Measurements from ENCODE around the gene PRSS27.
"Not testable (repeated sequence)": the region's sequence is repeated elsewhere in the genome, so short reads cannot be mapped to it uniquely, and the experiment has no call there.

The PRSS27 gene

GRCh38 chr16:2734844-2735515 lies 15.0 kb upstream of the PRSS27 start:
- no peak overlapping the region for H3K4me3 ChIP-seq (ENCODE audit: low read depth, low read length)
- DNase-seq (ENCODE audit: low read depth): no peak

GRCh38 chr16:2728034-2728433 lies 8.0 kb upstream of the PRSS27 start:
- DNase-seq (ENCODE audit: low read depth): no peak
- no peak overlapping the region for H3K4me3 ChIP-seq (ENCODE audit: low read depth, low read length)

GRCh38 chr16:2726923-2727322 lies 6.9 kb upstream of the PRSS27 start:
- H3K4me3 ChIP-seq (ENCODE audit: low read depth, low read length): no peak overlapping the region
- DNase-seq (ENCODE audit: low read depth): no peak

- no peak for DNase-seq (ENCODE audit: low read depth)
- H3K4me3 ChIP-seq (ENCODE audit: low read depth, low read length): no peak overlapping the region
These were observed 4.9 kb upstream of the PRSS27 start for GRCh38 chr16:2724816-2725348.

- no peak overlapping the region for H3K4me3 ChIP-seq (ENCODE audit: low read depth, low read length)
- no peak for DNase-seq (ENCODE audit: low read depth)
These were observed 4.2 kb upstream of the PRSS27 start for GRCh38 chr16:2724088-2724676.

- peak overlapping the region; percentile 67 for H3K4me3 ChIP-seq (ENCODE audit: low read depth, low read length)
- not testable (repeated sequence) for DNase-seq (ENCODE audit: low read depth)
These were observed 1.7 kb upstream of the PRSS27 start for GRCh38 chr16:2721634-2722173.

- H3K4me3 ChIP-seq (ENCODE audit: low read depth, low read length): peak overlapping the region; percentile 67
- DNase-seq (ENCODE audit: low read depth): peak; percentile 31
These were observed 952 bp upstream of the PRSS27 start for GRCh38 chr16:2720719-2721633.

GRCh38 chr16:2719328-2720063 lies 528 bp downstream of the PRSS27 start:
- no peak for DNase-seq (ENCODE audit: low read depth)
- H3K4me3 ChIP-seq (ENCODE audit: low read depth, low read length): no peak overlapping the region

- H3K4me3 ChIP-seq (ENCODE audit: low read depth, low read length): no peak overlapping the region
- no peak for DNase-seq (ENCODE audit: low read depth)
These were observed 2.4 kb downstream of the PRSS27 start for GRCh38 chr16:2717383-2718263.

- H3K4me3 ChIP-seq (ENCODE audit: low read depth, low read length): no peak overlapping the region
These were observed 3.1 kb downstream of the PRSS27 start for GRCh38 chr16:2716948-2717347.

GRCh38 chr16:2715966-2716885 lies 3.8 kb downstream of the PRSS27 start:
- peak overlapping the region; percentile 15 for H3K4me3 ChIP-seq (ENCODE audit: low read depth, low read length)
- no peak for DNase-seq (ENCODE audit: low read depth)

More at GRCh38 chr16:2716948-2717347, 3.1 kb downstream of the PRSS27 start:
- no peak for DNase-seq (ENCODE audit: low read depth)

GRCh38 chr16:2715519-2715918 lies 4.5 kb downstream of the PRSS27 start:
- H3K4me3 ChIP-seq (ENCODE audit: low read depth, low read length): peak overlapping the region; percentile 15
- peak; percentile 10 for DNase-seq (ENCODE audit: low read depth)

- H3K4me3 ChIP-seq (ENCODE audit: low read depth, low read length): no peak overlapping the region
- DNase-seq (ENCODE audit: low read depth): no peak
These were observed 5.0 kb downstream of the PRSS27 start for GRCh38 chr16:2715064-2715463.

GRCh38 chr16:2713985-2714774 lies 5.8 kb downstream of the PRSS27 start:
- H3K4me3 ChIP-seq (ENCODE audit: low read depth, low read length): no peak overlapping the region
- no peak for DNase-seq (ENCODE audit: low read depth)

- H3K4me3 ChIP-seq (ENCODE audit: low read depth, low read length): no peak overlapping the region
- DNase-seq (ENCODE audit: low read depth): no peak
These were observed 6.5 kb downstream of the PRSS27 start for GRCh38 chr16:2713523-2713922.

- DNase-seq (ENCODE audit: low read depth): no peak
- no peak overlapping the region for H3K4me3 ChIP-seq (ENCODE audit: low read depth, low read length)
These were observed 7.5 kb downstream of the PRSS27 start for GRCh38 chr16:2712546-2712945.

- no peak overlapping the region for H3K4me3 ChIP-seq (ENCODE audit: low read depth, low read length)
- DNase-seq (ENCODE audit: low read depth): no peak
These were observed 8.0 kb downstream of the PRSS27 start for GRCh38 chr16:2712063-2712441.

Data from skeletal muscle cell (primary cell).